Peyer's patch (tissue), 4 donors: Measurements from ENCODE around the gene ETF1. TPM values are rescaled to one million over a fixed set of nuclear protein-coding genes. Genes with fewer than 3 reads are reported as not detected.

Experiments used
- DNase-seq, 3 donors: peaks; one replicate each; pipeline ENCODE4 v3.0.0-alpha.2; 2017 to 2019
- H3K27ac ChIP-seq, 4 donors: fragments of 200-600 bp; sonication (generic); one replicate each; pipeline ENCODE4 v1.5.1; 2016 to 2019
- H3K27me3 ChIP-seq, 2 donors: fragments of 200-600 bp; sonication (generic); one replicate each; pipeline ENCODE4 v1.5.1; 2019
- H3K36me3 ChIP-seq, 3 donors: fragments of 200-600 bp; sonication (generic); one replicate each; pipeline ENCODE4 v1.5.1; 2016 to 2019
- H3K4me1 ChIP-seq, 4 donors: fragments of 200-600 bp; sonication (generic); one replicate each; pipeline ENCODE4 v1.5.1; 2016 to 2019
- H3K4me3 ChIP-seq, 4 donors: fragments of 200-600 bp; sonication (generic); 1 replicate in 3 of 4; 2 replicates in 1 of 4; pipeline ENCODE4 v1.5.1; 2016 to 2019; ENCODE audit warnings: mild to moderate bottlenecking in 1 of 4
- H3K9me3 ChIP-seq, 4 donors: fragments of 200-600 bp; sonication (generic); one replicate each; pipeline ENCODE4 v1.5.1; 2016 to 2019; ENCODE audit warnings: mild to moderate bottlenecking in 1 of 4
- CTCF ChIP-seq, 6 experiments: fragments of 450-650 bp in 4 of 6; fragments of 200-600 bp in 2 of 6; sonication (generic) in 1 of 6; IDR thresholded peaks; one replicate each; pipeline ENCODE4 v1.5.1; 2017 to 2019; ENCODE audit warnings: antibody characterized with exemption in 6 of 6, mild to moderate bottlenecking in 3 of 6, moderate library complexity in 1 of 6
- POLR2A ChIP-seq, 2 donors: fragments of 450-650 bp; IDR thresholded peaks; one replicate each; pipeline ENCODE4 v1.5.1; 2017; ENCODE audit warnings: antibody characterized with exemption in 2 of 2, mild to moderate bottlenecking in 2 of 2, moderate library complexity in 2 of 2
- total RNA-seq, 4 donors: library from RNA; depleted of rRNA; stranded (reverse); fragments of >200 nt; gene quantifications; one replicate each; pipeline ENCODE4 v1.1.0, GENCODE V29; 2016

ETF1 gene
- total RNA-seq, 4 donors from 2014 or later, result 33.3 to 75.1 (median 39.3) TPM

- no peak for TF ChIP-seq POLR2A (IDR thresholded peaks at IDR 0.05)
- TF ChIP-seq CTCF (IDR thresholded peaks at IDR 0.05), result no peak
- Histone ChIP-seq H3K4me3 (peak overlapping the region; percentile 77 to 99 (median 91)), H3K27ac (peak overlapping the region; percentile 97 to 99 (median 98)), H3K9me3 (no peaks in the 10 kb centered on the region), H3K36me3 (peaks cover 0 to 38% (median 0%) of the 10 kb centered on the region in 3 donors), H3K4me1 (peaks cover 0 to 7% (median 2%) of the 10 kb centered on the region in 4 donors), H3K27me3 (no peaks in the 10 kb centered on the region)
- DNase-seq, result no peak
Measured at GRCh38 chr5:138574744-138575193, 31.7 kb upstream of the ETF1 start.

GRCh38 chr5:138573949-138574670 is 31.1 kb upstream of the ETF1 start:
- Histone ChIP-seq H3K4me1 (peaks cover 0 to 7% (median 2%) of the 10 kb centered on the region in 4 donors), H3K9me3 (no peaks in the 10 kb centered on the region), H3K27me3 (no peaks in the 10 kb centered on the region), H3K27ac (peak overlapping the region; percentile 97 to 99 (median 98)), H3K4me3 (peak overlapping the region; percentile 77 to 99 (median 91)), H3K36me3 (peaks cover 0 to 44% (median 0%) of the 10 kb centered on the region in 3 donors)
- DNase-seq, result no peak
- no peak for TF ChIP-seq CTCF (IDR thresholded peaks at IDR 0.05)
- TF ChIP-seq POLR2A (IDR thresholded peaks at IDR 0.05), result no peak

- no peak overlapping the region for H3K4me3 ChIP-seq
- TF ChIP-seq POLR2A (IDR thresholded peaks at IDR 0.05), result no peak
- TF ChIP-seq CTCF (IDR thresholded peaks at IDR 0.05), result no peak
- no peak overlapping the region for H3K27ac ChIP-seq
- H3K36me3 ChIP-seq, result peaks cover 0 to 53% (median 0%) of the 10 kb centered on the region in 3 donors
- DNase-seq, result no peak
- no peaks in the 10 kb centered on the region for H3K9me3 ChIP-seq
- H3K27me3 ChIP-seq, result no peaks in the 10 kb centered on the region
- peaks cover 0 to 7% (median 2%) of the 10 kb centered on the region in 4 donors for H3K4me1 ChIP-seq
Measured at GRCh38 chr5:138573223-138573622, 30.2 kb upstream of the ETF1 start.

GRCh38 chr5:138570871-138571270 is 27.8 kb upstream of the ETF1 start:
- H3K27me3 ChIP-seq, result no peaks in the 10 kb centered on the region
- H3K4me3 ChIP-seq, result no peak overlapping the region
- H3K9me3 ChIP-seq, result no peaks in the 10 kb centered on the region
- TF ChIP-seq POLR2A (IDR thresholded peaks at IDR 0.05), result no peak
- TF ChIP-seq CTCF (IDR thresholded peaks at IDR 0.05), result no peak
- DNase-seq, result no peak
- H3K4me1 ChIP-seq, result peaks cover 0 to 7% (median 2%) of the 10 kb centered on the region in 4 donors
- peaks cover 0 to 77% (median 3%) of the 10 kb centered on the region in 3 donors for H3K36me3 ChIP-seq
- no peak overlapping the region for H3K27ac ChIP-seq

GRCh38 chr5:138569782-138570181 is 26.7 kb upstream of the ETF1 start:
- TF ChIP-seq CTCF (IDR thresholded peaks at IDR 0.05) (no peak), POLR2A (IDR thresholded peaks at IDR 0.05) (no peak)
- Histone ChIP-seq H3K4me3 (no peak overlapping the region), H3K9me3 (no peaks in the 10 kb centered on the region), H3K4me1 (peaks cover 0 to 7% (median 2%) of the 10 kb centered on the region in 4 donors), H3K27ac (no peak overlapping the region), H3K27me3 (no peaks in the 10 kb centered on the region), H3K36me3 (peaks cover 0 to 88% (median 3%) of the 10 kb centered on the region in 3 donors)
- no peak for DNase-seq
